Stimulated activated CD8-positive, alpha-beta memory T cell treated with anti-CD3 and anti-CD28 coated beads, Interleukin-2, amount 100 ng/mL, for 48 hours (primary cell): ENCODE measurements around the gene CAPS.

ENCODE experiments used
- DNase-seq, 2 donors: peaks; one replicate each; pipeline ENCODE4 v3.0.0-alpha.2; 2020; ENCODE audit warnings: low read depth in 2 of 2

Gene CAPS

DNA sequence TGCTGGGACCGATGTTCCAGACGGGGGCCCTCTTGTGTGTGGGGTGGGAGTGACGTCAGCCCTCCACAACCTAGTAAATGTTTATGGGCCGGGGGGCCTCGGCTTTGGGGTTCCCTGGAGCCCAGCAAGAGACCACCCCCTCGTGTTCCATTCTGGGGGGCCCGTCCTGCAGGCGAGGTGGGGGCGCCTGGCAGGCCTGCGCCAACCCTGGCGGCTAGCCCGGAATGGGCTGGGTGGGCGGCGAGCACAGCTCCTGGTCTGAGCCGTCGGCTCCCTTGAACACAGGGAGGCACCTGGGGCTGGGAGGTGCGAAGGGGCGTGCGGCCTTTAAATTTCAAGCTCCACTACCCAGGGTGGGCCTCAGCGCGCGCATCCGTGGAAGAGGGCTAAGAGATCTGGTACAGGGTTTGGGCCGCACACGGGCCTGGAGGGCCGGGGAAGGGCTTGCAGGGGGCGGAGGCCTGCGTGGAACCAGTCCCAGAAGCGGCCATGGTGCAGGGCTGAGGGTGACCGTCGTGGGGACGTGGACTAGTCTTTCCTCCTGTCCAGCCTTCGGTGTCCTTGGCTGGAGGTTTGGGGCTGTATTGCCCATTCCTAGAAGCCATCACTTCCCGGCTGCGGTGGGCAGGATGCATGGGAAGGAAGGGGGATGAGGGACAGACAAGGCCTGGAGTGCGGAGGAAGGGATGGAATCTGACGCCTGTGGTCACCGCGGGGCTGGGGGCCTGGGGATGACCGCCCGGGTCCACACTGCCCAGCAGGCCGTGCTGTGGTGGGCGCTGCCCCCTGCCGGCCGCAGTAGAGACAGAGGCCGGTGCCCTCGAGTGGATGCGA lies 21.9 kb upstream of the CAPS start:
- DNase-seq, result no peak

- no peak for DNase-seq
Observed at GRCh38 chr19:5892772-5893275, 21.2 kb upstream of the CAPS start.

DNA sequence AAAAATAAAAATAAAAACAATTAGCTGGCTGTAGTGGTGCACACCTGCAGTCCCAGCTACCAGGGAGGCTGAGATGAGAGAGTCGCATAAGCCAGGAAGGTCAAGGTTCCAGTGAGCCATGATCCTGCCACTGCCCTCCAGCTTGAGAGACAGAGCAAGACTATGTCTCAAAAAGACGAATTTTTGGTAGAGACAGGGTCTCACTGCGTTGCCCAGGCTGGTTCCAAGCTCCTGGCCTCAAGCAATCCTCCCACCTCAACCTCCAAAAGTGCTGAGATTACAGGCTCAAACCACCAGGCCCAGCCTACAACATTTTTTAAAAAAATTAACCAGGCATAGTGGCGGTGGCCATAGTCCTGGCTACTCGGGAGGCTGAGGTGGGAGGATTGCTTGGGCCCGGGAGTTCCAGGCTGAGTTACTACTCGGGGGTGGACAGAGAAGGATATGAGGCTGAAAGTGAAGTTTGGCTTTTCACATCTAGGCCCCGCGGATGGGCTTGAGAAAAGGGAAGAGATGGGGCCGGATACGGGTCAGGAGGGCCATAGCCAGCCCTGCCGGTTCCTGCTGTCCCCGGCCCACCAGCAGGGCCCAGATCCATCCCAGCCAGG lies 20.7 kb upstream of the CAPS start:
- no peak for DNase-seq

GRCh38 chr19:5893907-5894703 lies 19.9 kb upstream of the CAPS start:
- no peak for DNase-seq

- no peak for DNase-seq
Observed at GRCh38 chr19:5894704-5895349, 19.2 kb upstream of the CAPS start.

DNA sequence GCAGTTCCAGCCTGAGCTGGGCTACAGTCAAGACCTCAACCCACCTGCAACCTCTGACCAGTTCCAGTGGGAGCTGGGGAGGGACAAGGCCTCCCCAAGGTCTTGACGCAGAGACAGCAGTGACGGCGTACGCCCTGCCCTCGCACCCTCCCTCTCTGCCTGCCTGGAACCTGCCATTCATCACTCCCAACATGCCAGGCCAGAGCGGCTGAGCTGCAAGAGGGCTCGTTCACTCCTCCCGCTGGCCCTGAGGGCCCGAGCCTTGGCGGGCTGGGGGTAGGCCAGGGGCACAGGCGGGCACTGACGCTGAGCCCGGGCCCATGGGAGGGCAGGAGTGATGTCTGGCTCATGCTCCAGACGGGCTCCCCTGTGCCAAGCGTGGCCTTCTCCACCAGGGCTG lies 18.6 kb upstream of the CAPS start:
- DNase-seq, result no peak

DNA sequence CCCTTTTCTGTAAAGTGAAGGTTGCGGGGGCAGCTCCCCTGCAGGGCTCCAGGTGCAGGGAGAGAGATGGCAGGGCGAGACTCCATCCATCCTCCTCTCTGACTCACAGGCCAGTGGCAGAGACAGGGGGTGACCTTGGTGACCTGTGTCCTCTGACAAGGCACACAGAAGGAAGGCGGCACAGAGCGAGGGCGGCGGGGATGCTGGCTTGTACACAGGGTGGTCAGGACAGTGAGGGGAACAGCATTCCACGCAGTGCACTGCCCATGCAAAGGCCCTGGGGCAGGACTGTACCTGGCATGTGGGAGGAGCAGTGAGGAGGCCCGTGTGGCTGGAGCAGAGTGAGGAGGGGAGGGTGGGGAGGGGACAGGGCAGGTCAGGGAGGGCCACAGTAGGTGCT lies 18.2 kb upstream of the CAPS start:
- DNase-seq, result no peak

DNA sequence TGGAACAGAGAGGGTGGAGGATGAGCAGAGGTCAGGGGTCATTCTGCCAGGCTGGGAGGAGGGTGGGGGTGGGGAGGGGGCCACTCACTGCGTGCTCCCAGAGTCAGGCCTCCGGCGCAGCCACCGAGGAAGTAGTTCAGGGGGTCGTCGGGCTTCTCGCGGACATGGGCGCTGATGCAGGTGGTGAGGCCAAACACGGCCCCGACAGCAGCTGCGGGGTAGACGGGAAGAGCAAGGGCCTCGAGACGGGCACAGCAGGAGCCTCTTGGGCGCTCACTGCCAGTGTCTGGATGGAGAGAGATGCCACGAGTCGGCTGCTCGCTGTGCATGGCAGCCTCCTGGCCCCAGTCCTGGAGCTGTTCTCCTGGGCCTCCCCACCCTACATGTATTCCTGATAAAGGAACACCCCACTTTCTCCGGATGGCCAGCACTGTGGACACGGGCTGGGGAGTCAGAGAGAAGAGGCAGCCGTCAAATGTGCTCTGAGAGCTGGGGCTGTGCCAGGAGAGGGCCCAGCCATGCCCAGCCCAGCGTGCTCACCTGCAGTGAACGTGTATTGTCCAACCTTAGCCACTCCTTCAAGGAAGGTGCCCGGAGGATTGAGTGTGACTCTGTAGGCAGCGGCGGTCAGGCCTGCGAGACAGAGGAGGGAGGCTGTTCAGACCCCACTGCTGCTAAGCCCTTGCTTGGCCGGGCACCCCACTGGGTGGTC lies 17.5 kb upstream of the CAPS start:
- DNase-seq, result no peak

DNA sequence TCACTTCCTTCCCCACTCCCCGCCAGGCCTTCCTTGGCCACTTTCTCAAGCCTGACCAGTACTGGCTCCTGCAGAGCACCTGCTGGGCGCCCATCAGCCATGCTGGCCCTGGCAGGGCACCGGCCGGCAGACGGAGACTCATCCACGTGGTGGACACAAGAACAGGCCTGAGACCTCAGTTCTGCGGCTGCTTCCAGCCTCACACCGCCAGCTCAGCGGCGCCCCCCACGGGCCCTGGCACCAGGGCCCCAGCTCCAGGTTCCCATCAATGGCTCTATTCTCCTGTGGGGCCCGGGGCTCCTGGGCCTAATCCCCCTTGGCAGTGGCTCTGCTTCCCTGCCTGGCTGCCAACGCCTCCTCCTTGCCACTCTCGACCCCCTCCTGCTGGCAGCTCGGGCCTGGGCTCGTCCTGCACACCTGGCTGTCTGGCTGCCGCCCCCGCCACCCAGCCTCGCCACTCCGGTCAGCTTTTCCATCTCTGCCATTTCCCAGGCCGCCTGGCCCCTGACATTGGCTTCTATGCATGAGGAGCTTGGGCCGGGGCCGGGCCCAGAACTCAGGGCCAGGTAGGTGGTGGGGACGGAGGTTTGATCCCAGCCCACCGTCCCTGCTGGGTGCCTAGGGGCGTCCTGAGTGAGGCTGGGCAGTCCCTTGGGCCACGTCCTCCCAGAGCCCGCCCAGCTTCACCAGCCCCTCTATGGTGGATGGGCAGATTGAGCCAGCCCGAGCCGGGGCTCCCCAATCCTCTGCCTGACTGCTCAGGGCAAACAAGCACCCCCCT lies 16.7 kb upstream of the CAPS start:
- DNase-seq, result no peak

GRCh38 chr19:5899728-5900526 lies 14.1 kb upstream of the CAPS start:
- DNase-seq, result no peak

DNA sequence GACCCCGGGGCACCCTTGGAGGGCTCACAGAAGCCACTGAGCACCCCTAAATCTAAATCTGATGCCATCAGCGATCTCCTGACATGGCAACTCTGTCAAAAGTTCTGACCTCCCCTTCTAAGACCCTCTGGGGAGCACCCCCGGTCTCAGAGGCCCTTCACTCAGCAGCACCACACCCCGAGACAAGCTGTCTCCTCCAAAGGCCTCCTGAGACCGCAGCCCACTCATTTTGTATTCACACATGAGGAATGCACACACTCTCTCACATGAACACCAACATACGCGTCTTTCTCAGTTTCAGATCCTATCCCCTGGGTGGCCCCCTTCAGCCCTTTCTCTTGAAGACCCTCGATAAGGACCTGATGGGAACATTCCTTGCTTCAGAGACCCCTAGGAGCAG lies 13.1 kb upstream of the CAPS start:
- DNase-seq, result no peak

- no peak for DNase-seq
Observed at GRCh38 chr19:5903056-5903623, 10.9 kb upstream of the CAPS start.

GRCh38 chr19:5903624-5904351 lies 10.3 kb upstream of the CAPS start, which contains the start of gene NDUFA11:
TSS of gene NDUFA11 (minus strand) at chr19:5903790. CDS start at chr19:5903708, 82 bp downstream.
- DNase-seq, result peak; percentile 96

GRCh38 chr19:5904352-5905113 lies 9.5 kb upstream of the CAPS start, which contains the start of gene VMAC:
TSS of gene VMAC (plus strand) at chr19:5904872. CDS start at chr19:5904891, 19 bp downstream.
- DNase-seq, result peak; percentile 99

GRCh38 chr19:5905114-5905778 lies 8.8 kb upstream of the CAPS start:
- DNase-seq, result no peak

DNA sequence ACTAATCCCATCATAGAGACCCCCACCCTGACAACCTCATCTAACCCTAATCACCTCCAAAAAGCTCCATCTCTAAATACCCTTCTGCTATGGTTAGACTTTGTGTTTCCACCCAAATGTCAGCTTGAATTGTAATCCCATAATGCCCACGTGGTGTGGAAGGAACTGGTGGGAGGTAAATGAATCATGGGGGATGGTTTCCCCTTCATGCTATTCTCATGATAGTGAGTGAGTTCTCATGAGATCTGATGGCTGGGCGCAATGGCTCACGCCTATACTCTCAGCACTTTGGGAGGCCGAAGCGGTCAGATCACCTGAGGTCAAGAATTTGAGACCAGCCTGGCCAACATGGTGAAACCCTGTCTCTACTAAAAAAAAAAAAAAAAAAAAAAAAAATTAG lies 6.8 kb upstream of the CAPS start:
- no peak for DNase-seq
